HG03457 (cell line): Measurements from ENCODE around the gene PTRH1.

Experiments
- ATAC-seq: cut with Tn5 transposase; IDR thresholded peaks from one replicate; pipeline ENCODE4 v1.9.1; 2021; ENCODE audit warnings: moderate number of reproducible peaks; ENCODE audit not compliant: unreplicated experiment

Gene PTRH1

GRCh38 chr9:127664678-127665507 is 50.6 kb downstream of the PTRH1 start:
- ATAC-seq = no peak

GRCh38 chr9:127664324-127664677 is 51.2 kb downstream of the PTRH1 start:
- no peak for ATAC-seq
